ENCODE results near the gene PFKL. TPM values are rescaled to one million over a fixed set of nuclear protein-coding genes. Genes with fewer than 3 reads are reported as not detected.

Gene PFKL
- total RNA-seq, 1 donor from 2014 or later = 138 TPM

- H3K9me3 Mint-ChIP-seq (ENCODE audit: unreplicated experiment) = no peaks in the 10 kb centered on the region
- H3K27me3 Mint-ChIP-seq (ENCODE audit: unreplicated experiment) = peaks cover 4% of the 10 kb centered on the region
- no peak overlapping the region for H3K27ac Mint-ChIP-seq (ENCODE audit: unreplicated experiment)
- no peaks in the 10 kb centered on the region for H3K4me1 Mint-ChIP-seq (ENCODE audit: unreplicated experiment)
- no peak for TF ChIP-seq CTCF (IDR thresholded peaks at IDR 0.05)
- H3K36me3 Mint-ChIP-seq (ENCODE audit: unreplicated experiment) = no peaks in the 10 kb centered on the region
- no peak overlapping the region for H3K4me3 Mint-ChIP-seq (ENCODE audit: unreplicated experiment)
- DNase-seq (ENCODE audit: extremely low spot score, unreplicated experiment) = peak; percentile 84
Observed at GRCh38 chr21:44349847-44350772, 50.3 kb downstream of the PFKL start.

GRCh38 chr21:44350773-44351481, 51.1 kb downstream of the PFKL start:
- Mint-ChIP-seq H3K27ac (ENCODE audit: unreplicated experiment) (no peak overlapping the region), H3K27me3 (ENCODE audit: unreplicated experiment) (peaks cover 9% of the 10 kb centered on the region), H3K4me1 (ENCODE audit: unreplicated experiment) (no peaks in the 10 kb centered on the region), H3K9me3 (ENCODE audit: unreplicated experiment) (no peaks in the 10 kb centered on the region), H3K4me3 (ENCODE audit: unreplicated experiment) (no peak overlapping the region), H3K36me3 (ENCODE audit: unreplicated experiment) (no peaks in the 10 kb centered on the region)
- no peak for TF ChIP-seq CTCF (IDR thresholded peaks at IDR 0.05)
- no peak for DNase-seq (ENCODE audit: extremely low spot score, unreplicated experiment)

GRCh38 chr21:44351535-44352252, 51.8 kb downstream of the PFKL start:
- H3K27ac Mint-ChIP-seq (ENCODE audit: unreplicated experiment) = no peak overlapping the region
- no peaks in the 10 kb centered on the region for H3K9me3 Mint-ChIP-seq (ENCODE audit: unreplicated experiment)
- H3K36me3 Mint-ChIP-seq (ENCODE audit: unreplicated experiment) = no peaks in the 10 kb centered on the region
- TF ChIP-seq CTCF (IDR thresholded peaks at IDR 0.05) = no peak
- H3K27me3 Mint-ChIP-seq (ENCODE audit: unreplicated experiment) = peaks cover 9% of the 10 kb centered on the region
- no peaks in the 10 kb centered on the region for H3K4me1 Mint-ChIP-seq (ENCODE audit: unreplicated experiment)
- H3K4me3 Mint-ChIP-seq (ENCODE audit: unreplicated experiment) = no peak overlapping the region
- no peak for DNase-seq (ENCODE audit: extremely low spot score, unreplicated experiment)

GRCh38 chr21:44352253-44352860, 52.5 kb downstream of the PFKL start:
- Mint-ChIP-seq H3K4me3 (ENCODE audit: unreplicated experiment) (no peak overlapping the region), H3K36me3 (ENCODE audit: unreplicated experiment) (no peaks in the 10 kb centered on the region), H3K4me1 (ENCODE audit: unreplicated experiment) (no peaks in the 10 kb centered on the region), H3K9me3 (ENCODE audit: unreplicated experiment) (no peaks in the 10 kb centered on the region), H3K27ac (ENCODE audit: unreplicated experiment) (no peak overlapping the region), H3K27me3 (ENCODE audit: unreplicated experiment) (peaks cover 9% of the 10 kb centered on the region)
- DNase-seq (ENCODE audit: extremely low spot score, unreplicated experiment) = no peak
- TF ChIP-seq CTCF (IDR thresholded peaks at IDR 0.05) = no peak
